ENCODE measurements around the gene ADARB2.

The ADARB2 gene

DNA sequence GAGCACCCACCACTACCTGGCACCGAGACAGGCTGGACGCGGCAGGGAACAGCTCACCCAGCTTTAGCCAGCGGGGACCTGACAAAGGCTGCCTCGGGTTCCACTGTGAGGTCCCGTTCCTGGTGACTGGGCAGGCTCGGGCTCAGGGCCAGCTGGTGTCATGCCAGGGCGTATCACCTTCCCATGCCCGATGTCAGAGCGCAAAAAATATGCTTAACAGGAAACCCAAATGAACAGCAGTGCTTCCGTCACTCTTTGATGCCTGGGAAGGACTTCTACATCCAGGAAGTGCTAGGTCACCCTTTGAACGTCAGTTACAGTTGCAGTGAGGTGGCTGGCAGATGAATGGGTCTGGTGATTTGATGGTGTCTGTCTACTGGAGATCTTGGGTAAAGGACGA, 106.0 kb downstream of the ADARB2 start:
- no peaks in the 10 kb centered on the region for H3K4me1 ChIP-seq
- no peaks in the 10 kb centered on the region for H3K9me3 ChIP-seq
- no peak for TF ChIP-seq CTCF (IDR thresholded peaks at IDR 0.05; ENCODE audit: low read depth, low read length)
- no peak for DNase-seq
- no peaks in the 10 kb centered on the region for H3K27me3 ChIP-seq
- no peaks in the 10 kb centered on the region for H3K36me3 ChIP-seq
- H3K4me3 ChIP-seq (ENCODE audit: low read depth, low read length) = no peak overlapping the region

DNA sequence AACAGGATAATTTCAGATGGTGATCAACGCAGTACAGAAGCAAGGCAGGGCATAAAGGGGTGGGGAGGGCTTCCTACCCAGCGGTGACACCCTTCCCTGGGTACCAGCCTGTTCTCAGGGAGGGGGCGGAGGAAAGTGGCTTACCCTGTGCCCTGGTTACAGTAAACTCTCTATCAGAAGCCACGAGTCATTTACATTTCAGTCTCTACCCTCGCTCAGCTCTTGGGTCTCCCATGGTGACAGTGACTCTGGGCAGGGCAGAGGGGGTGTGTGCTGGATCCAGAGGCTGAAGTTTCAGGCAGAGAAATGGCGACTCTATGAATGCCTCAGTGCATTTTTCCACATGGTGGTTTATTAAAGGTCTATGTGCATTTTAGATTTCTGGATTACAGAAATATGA, 107.0 kb downstream of the ADARB2 start:
- Histone ChIP-seq H3K4me1 (no peaks in the 10 kb centered on the region), H3K9me3 (no peaks in the 10 kb centered on the region), H3K36me3 (no peaks in the 10 kb centered on the region), H3K27me3 (no peaks in the 10 kb centered on the region), H3K4me3 (ENCODE audit: low read depth, low read length) (no peak overlapping the region)
- no peak for DNase-seq
- no peak for TF ChIP-seq CTCF (IDR thresholded peaks at IDR 0.05; ENCODE audit: low read depth, low read length)

DNA sequence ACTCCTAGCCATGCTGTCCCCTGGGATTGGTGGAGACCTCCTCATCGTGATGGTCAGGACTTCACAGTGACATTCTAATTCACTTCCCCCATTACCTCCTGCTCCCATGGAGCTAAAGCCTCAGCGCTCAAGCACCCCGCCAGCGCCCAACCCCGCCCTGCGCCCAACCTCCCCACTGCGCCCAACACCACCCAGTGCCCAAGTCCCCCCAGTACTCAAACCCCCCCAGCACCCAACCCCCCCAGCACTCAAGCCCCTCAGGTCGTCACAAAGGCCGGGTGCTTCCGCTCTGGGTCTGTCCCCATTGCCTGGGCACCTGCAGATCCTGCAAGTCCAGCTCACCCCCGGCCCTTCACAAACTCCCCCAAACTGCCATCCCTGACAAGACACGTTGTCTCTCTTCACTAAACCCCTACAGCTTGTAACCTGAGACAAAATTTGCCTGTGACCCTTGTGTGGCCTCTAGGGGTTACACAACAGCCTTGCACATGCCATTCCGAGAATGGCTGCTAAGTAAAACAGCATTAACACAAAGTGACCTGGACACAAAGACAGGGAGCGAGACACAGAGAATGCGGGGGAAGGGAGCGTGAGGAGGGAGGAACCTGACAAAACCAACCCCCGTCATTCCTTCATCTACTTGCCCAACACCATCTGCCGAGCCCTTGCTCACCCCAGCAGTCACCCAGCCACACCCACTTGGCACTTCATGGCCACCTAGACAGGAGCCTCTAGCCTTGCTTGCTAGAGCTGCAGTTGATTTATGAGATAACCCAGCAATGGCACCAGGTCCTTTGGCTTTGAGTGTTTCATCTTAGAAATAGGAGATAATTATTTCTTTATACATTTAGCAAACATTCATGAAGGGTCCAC, 107.8 kb downstream of the ADARB2 start:
- Histone ChIP-seq H3K9me3 (no peaks in the 10 kb centered on the region), H3K4me3 (ENCODE audit: low read depth, low read length) (no peak overlapping the region), H3K27me3 (no peaks in the 10 kb centered on the region), H3K36me3 (no peaks in the 10 kb centered on the region), H3K4me1 (no peaks in the 10 kb centered on the region)
- no peak for DNase-seq
- TF ChIP-seq CTCF (IDR thresholded peaks at IDR 0.05; ENCODE audit: low read depth, low read length) = no peak

DNA sequence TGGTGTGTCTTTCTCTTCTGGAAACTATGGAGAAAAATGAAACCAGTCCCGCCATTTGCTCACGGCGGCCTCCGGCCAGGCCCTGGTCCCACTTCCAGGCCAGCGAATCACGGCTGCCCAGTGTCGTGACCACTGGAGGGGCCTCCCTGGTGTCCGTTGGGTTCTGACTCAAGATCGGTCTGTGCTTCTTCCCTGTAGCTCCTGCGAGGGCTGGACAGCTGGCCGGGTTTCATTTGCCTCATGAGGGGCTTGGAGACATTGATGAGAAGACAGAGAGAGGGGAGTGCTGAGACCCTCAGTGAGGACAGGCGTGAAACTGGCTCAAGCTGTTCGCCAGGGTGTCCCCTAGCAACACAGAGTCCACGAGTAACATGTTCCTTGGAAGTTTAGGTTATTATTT, 108.6 kb downstream of the ADARB2 start:
- Histone ChIP-seq H3K4me1 (no peaks in the 10 kb centered on the region), H3K27me3 (no peaks in the 10 kb centered on the region), H3K9me3 (no peaks in the 10 kb centered on the region), H3K36me3 (no peaks in the 10 kb centered on the region), H3K4me3 (ENCODE audit: low read depth, low read length) (no peak overlapping the region)
- no peak for DNase-seq
- TF ChIP-seq CTCF (IDR thresholded peaks at IDR 0.05; ENCODE audit: low read depth, low read length) = no peak

GRCh38 chr10:1627945-1628344, 109.4 kb downstream of the ADARB2 start:
- no peak for DNase-seq
- TF ChIP-seq CTCF (IDR thresholded peaks at IDR 0.05; ENCODE audit: low read depth, low read length) = no peak
- H3K27me3 ChIP-seq = no peaks in the 10 kb centered on the region
- no peaks in the 10 kb centered on the region for H3K36me3 ChIP-seq
- no peaks in the 10 kb centered on the region for H3K9me3 ChIP-seq
- no peak overlapping the region for H3K4me3 ChIP-seq (ENCODE audit: low read depth, low read length)
- no peaks in the 10 kb centered on the region for H3K4me1 ChIP-seq

DNA sequence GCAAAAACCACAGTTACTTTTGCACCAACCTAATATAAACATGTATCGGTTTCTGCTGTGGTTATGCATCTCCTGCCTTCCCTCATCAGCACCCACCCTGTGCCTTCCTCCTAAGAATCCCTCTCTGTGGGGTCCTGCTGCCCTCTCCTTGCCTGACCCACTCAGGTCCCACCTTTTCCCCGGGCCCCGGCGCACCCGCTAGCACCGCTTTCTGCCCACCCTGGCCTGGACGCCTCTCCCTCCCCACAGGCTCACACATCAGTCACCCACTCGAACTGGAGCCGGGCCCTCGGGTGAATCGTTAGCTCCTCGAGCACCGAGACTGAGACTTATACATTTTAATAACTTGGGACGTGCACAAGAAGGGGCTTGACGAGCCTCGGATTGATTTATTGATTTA, 110.5 kb downstream of the ADARB2 start:
- no peaks in the 10 kb centered on the region for H3K27me3 ChIP-seq
- no peaks in the 10 kb centered on the region for H3K36me3 ChIP-seq
- no peaks in the 10 kb centered on the region for H3K4me1 ChIP-seq
- no peaks in the 10 kb centered on the region for H3K9me3 ChIP-seq
- TF ChIP-seq CTCF (IDR thresholded peaks at IDR 0.05; ENCODE audit: low read depth, low read length) = no peak
- no peak for DNase-seq
- no peak overlapping the region for H3K4me3 ChIP-seq (ENCODE audit: low read depth, low read length)

Measured in BE2C (cell line).